ENCODE results near the gene KRT6B.
A peak's percentile ranks its signal among the peaks of the same experiment; 100 is the strongest.

The KRT6B gene

GRCh38 chr12:52435659-52435999, 16.3 kb downstream of the KRT6B start:
- DNase-seq: no peak

GRCh38 chr12:52434760-52435530, 17.0 kb downstream of the KRT6B start:
- no peak for DNase-seq

GRCh38 chr12:52434081-52434733, 17.7 kb downstream of the KRT6B start, which contains the start of gene KRT75:
KRT75 (minus strand) TSS chr12:52434371; CDS start chr12:52434304, 67 bp downstream.
- DNase-seq: no peak

- no peak for DNase-seq
Measured at GRCh38 chr12:52433501-52434080, 18.4 kb downstream of the KRT6B start.

- DNase-seq: no peak
Measured at GRCh38 chr12:52432559-52433207, 19.3 kb downstream of the KRT6B start.

- DNase-seq: no peak
Measured at GRCh38 chr12:52428121-52428520, 23.8 kb downstream of the KRT6B start.

- DNase-seq: no peak
Measured at GRCh38 chr12:52427083-52427482, 24.9 kb downstream of the KRT6B start.

- DNase-seq: no peak
Measured at GRCh38 chr12:52426034-52426433, 25.9 kb downstream of the KRT6B start.

GRCh38 chr12:52425466-52425865, 26.5 kb downstream of the KRT6B start:
- no peak for DNase-seq

- peak; percentile 50 for DNase-seq
Measured at GRCh38 chr12:52423661-52424500, 28.1 kb downstream of the KRT6B start.

GRCh38 chr12:52423035-52423434, 28.9 kb downstream of the KRT6B start:
- no peak for DNase-seq

- DNase-seq: no peak
Measured at GRCh38 chr12:52419656-52420055, 32.3 kb downstream of the KRT6B start.

- DNase-seq: no peak
Measured at GRCh38 chr12:52418576-52419110, 33.3 kb downstream of the KRT6B start.

- DNase-seq: peak; percentile 69
Measured at GRCh38 chr12:52417740-52418139, 34.2 kb downstream of the KRT6B start.

GRCh38 chr12:52416795-52417194, 35.2 kb downstream of the KRT6B start:
- DNase-seq: no peak

- no peak for DNase-seq
Measured at GRCh38 chr12:52415870-52416750, 35.8 kb downstream of the KRT6B start.

GRCh38 chr12:52414936-52415335, 37.0 kb downstream of the KRT6B start:
- DNase-seq: no peak

GRCh38 chr12:52413782-52414345, 38.1 kb downstream of the KRT6B start:
- no peak for DNase-seq

GRCh38 chr12:52413202-52413601, 38.7 kb downstream of the KRT6B start:
- DNase-seq: no peak

GRCh38 chr12:52411815-52412214, 40.1 kb downstream of the KRT6B start:
- no peak for DNase-seq
